Esophagus squamous epithelium (tissue), 4 donors: ENCODE data around the gene EME1.

Experiments
- POLR2A ChIP-seq, 4 donors: fragments of 450-650 bp; IDR thresholded peaks; one replicate each; pipeline ENCODE4 v1.6.1; 2017; ENCODE audit warnings: antibody characterized with exemption in 4 of 4, mild to moderate bottlenecking in 4 of 4, moderate library complexity in 3 of 4
- TF ChIP-seq, protein P1 (sequence below), 6 experiments: fragments of 450-650 bp in 4 of 6; fragments of 200-600 bp in 2 of 6; sonication (generic) in 2 of 6; IDR thresholded peaks; one replicate each; pipeline ENCODE4 v1.5.1; 2016 to 2019; ENCODE audit warnings: antibody characterized with exemption in 6 of 6, mild to moderate bottlenecking in 4 of 6, moderate library complexity in 4 of 6

DNA sequence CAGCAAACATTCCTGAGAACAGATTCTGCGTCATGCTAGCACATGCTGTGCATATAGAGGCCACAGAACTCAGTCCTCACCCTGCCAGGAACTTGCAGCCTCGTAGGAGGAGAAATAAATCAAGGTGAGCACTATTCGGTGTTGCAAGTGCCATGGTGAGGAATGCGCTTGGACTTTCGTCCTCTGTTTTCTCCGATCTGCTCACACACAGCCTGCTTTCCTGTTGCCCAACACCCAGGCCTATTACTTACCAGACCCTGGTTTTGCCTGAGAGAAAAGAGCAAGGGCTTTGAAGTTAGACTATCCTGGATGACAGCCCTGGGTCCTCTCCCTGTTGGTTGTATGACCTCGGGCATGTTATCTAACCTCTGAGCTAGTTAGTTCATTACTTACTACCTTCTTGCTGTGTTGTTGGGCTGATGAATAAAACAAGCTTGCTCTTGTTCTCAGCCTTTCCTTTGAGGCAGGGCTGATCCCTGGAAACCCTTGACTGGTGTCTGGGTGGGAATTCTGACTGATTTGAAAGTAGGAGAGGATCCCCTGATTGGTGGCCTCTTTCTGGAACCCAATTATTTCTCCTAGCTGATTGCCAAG is 55.9 kb downstream of the EME1 start:
- TF ChIP-seq, protein P1, sequence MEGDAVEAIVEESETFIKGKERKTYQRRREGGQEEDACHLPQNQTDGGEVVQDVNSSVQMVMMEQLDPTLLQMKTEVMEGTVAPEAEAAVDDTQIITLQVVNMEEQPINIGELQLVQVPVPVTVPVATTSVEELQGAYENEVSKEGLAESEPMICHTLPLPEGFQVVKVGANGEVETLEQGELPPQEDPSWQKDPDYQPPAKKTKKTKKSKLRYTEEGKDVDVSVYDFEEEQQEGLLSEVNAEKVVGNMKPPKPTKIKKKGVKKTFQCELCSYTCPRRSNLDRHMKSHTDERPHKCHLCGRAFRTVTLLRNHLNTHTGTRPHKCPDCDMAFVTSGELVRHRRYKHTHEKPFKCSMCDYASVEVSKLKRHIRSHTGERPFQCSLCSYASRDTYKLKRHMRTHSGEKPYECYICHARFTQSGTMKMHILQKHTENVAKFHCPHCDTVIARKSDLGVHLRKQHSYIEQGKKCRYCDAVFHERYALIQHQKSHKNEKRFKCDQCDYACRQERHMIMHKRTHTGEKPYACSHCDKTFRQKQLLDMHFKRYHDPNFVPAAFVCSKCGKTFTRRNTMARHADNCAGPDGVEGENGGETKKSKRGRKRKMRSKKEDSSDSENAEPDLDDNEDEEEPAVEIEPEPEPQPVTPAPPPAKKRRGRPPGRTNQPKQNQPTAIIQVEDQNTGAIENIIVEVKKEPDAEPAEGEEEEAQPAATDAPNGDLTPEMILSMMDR (IDR thresholded peaks at IDR 0.05), result no peak
- TF ChIP-seq POLR2A (IDR thresholded peaks at IDR 0.05), result no peak
